GM18868 (cell line): Measurements from ENCODE around the gene ADAMTS17.
"Not testable (repeated sequence)": the region's sequence is repeated elsewhere in the genome, so short reads cannot be mapped to it uniquely, and the experiment has no call there.

Experiments
- ATAC-seq: cut with Tn5 transposase; IDR thresholded peaks from one replicate; pipeline ENCODE4 v1.9.1; 2021; ENCODE audit warnings: mild to moderate bottlenecking, moderate library complexity; ENCODE audit not compliant: unreplicated experiment

Gene ADAMTS17

GRCh38 chr15:100339999-100340398 is 1.8 kb downstream of the ADAMTS17 start:
- ATAC-seq: no peak

GRCh38 chr15:100339451-100339850 is 2.3 kb downstream of the ADAMTS17 start:
- not testable (repeated sequence) for ATAC-seq

- peak; percentile 65 for ATAC-seq
Measured at GRCh38 chr15:100338971-100339444, 2.8 kb downstream of the ADAMTS17 start.

GRCh38 chr15:100338247-100338646 is 3.5 kb downstream of the ADAMTS17 start:
- no peak for ATAC-seq

- ATAC-seq: no peak
Measured at GRCh38 chr15:100337096-100338044, 4.4 kb downstream of the ADAMTS17 start.

GRCh38 chr15:100336061-100336460 is 5.7 kb downstream of the ADAMTS17 start:
- ATAC-seq: no peak

GRCh38 chr15:100335335-100335999 is 6.3 kb downstream of the ADAMTS17 start:
- ATAC-seq: no peak

GRCh38 chr15:100334905-100335304 is 6.9 kb downstream of the ADAMTS17 start:
- no peak for ATAC-seq

GRCh38 chr15:100334456-100334855 is 7.3 kb downstream of the ADAMTS17 start:
- ATAC-seq: no peak

GRCh38 chr15:100334015-100334414 is 7.8 kb downstream of the ADAMTS17 start:
- no peak for ATAC-seq

GRCh38 chr15:100333236-100333635 is 8.5 kb downstream of the ADAMTS17 start:
- no peak for ATAC-seq

- ATAC-seq: no peak
Measured at GRCh38 chr15:100332721-100333120, 9.1 kb downstream of the ADAMTS17 start.

- ATAC-seq: no peak
Measured at GRCh38 chr15:100332231-100332630, 9.5 kb downstream of the ADAMTS17 start.

GRCh38 chr15:100330629-100331215 is 11.1 kb downstream of the ADAMTS17 start:
- no peak for ATAC-seq

GRCh38 chr15:100330221-100330620 is 11.6 kb downstream of the ADAMTS17 start:
- ATAC-seq: no peak

- ATAC-seq: no peak
Measured at GRCh38 chr15:100328796-100329195, 13.0 kb downstream of the ADAMTS17 start.

GRCh38 chr15:100318880-100319279 is 22.9 kb downstream of the ADAMTS17 start:
- no peak for ATAC-seq

GRCh38 chr15:100314809-100315400 is 26.9 kb downstream of the ADAMTS17 start:
- ATAC-seq: no peak

GRCh38 chr15:100311833-100312476 is 29.8 kb downstream of the ADAMTS17 start:
- ATAC-seq: no peak

GRCh38 chr15:100311154-100311625 is 30.6 kb downstream of the ADAMTS17 start:
- ATAC-seq: no peak
